GM18517 (cell line): Measurements from ENCODE around the gene CD2BP2.
"Not testable (repeated sequence)": the region's sequence is repeated elsewhere in the genome, so short reads cannot be mapped to it uniquely, and the experiment has no call there.

ENCODE experiments used
- ATAC-seq: cut with Tn5 transposase; IDR thresholded peaks from one replicate; pipeline ENCODE4 v1.9.1; 2021; ENCODE audit warnings: mild to moderate bottlenecking, moderate library complexity; ENCODE audit not compliant: unreplicated experiment

The CD2BP2 gene

DNA sequence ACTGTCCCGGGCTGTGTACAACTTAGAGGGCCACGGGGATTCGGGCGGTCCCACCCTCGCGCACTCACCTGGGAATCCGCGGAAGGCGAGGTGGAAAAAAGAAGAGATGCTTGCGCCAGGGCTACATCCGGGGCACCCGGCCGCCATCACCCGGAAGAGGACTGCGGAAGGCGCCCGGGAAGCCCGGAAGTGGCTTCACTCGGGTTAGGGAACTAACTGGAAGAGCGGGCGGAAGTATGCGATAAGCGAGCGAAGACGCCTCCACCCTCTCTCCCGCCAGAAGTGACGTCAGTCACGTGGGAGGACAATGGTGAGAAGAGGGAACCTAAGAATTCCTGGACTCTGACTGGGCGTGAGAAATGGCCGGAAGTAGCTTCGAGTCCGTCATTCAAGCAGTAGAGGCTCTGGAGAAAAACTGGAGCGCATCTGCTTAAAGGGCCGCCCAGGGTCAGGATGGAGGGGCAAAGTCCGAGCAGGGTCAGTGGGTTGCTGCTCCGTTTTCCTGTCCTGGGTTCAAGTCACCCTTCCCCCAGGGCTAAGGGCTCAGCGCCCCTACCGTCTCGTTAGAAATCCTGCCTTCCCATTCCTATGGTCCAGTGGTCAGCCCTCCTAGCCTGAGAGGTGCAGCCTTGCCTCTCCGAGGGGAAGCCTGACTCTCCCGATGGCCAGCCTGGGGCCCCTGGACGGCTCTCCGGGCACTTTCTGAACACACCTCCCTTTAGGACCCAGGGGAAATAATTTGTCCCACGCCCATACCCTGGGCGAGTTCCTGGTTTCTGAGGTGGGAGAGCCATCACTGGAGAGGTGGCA is at the start of gene CD2BP2:
Gene CD2BP2 (minus strand): TSS at position 165 of the 810 bp plus-strand sequence. CDS start 627 bp downstream, outside the sequence.
- ATAC-seq: peak; percentile 44

DNA sequence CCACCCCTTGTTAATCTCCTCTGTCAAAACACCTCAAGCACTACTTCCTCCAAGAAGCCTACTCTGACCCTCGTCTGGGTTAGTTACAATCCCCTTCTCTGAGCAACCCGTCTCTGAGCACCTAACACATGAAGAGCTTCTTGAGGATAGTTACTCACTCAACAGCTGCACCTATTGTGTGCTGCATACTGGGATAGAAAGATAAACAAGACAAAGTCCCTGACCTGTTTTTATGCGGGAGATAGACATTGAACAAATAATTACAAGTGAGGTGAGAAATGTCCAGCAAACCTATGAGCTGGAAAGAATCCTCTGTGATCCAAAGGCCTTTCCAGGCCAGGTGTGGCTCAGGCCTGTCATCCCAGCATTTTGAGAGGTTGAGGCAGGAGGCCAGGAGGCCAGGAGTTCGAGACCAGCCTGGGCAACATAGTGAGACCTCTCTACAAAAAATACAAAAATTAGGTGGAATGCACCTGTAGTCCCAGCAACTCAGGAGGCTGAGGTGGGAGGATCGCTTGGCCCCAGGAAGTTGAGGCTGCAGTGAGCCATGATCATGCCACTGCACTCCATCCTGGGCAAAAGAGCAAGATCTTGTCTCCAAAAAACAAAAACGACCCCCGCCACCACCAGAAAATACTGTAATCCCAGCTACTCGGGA is 46.8 kb upstream of the CD2BP2 start:
- ATAC-seq: no peak

GRCh38 chr16:30399435-30400186 is 44.5 kb upstream of the CD2BP2 start:
- no peak for ATAC-seq

GRCh38 chr16:30398661-30399434 is 43.7 kb upstream of the CD2BP2 start:
- ATAC-seq: no peak

GRCh38 chr16:30397776-30398660 is 42.9 kb upstream of the CD2BP2 start:
- ATAC-seq: no peak

DNA sequence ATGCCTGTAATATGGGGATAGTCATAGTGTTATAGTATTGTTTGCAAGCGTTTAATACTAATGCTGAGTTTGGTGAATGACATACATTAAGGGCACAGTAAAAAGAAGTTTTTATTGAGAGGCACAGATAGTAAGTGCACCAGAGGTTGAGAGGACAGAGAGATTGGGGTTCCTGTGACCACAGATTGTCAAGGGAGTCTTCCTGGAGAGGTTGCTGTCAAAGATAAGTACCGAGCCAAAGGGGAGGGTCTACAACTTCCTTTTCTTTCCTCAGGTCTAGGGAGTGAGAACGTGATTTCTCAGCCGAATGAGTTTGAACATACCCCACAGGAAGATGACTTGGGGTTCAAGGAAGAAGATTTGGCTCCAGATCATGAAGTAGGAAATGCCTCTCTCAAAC is 41.9 kb upstream of the CD2BP2 start:
- ATAC-seq: no peak

- ATAC-seq: not testable (repeated sequence)
Measured at GRCh38 chr16:30396627-30397026, 41.5 kb upstream of the CD2BP2 start.

- ATAC-seq: no peak
Measured at GRCh38 chr16:30395992-30396585, 41.0 kb upstream of the CD2BP2 start.

DNA sequence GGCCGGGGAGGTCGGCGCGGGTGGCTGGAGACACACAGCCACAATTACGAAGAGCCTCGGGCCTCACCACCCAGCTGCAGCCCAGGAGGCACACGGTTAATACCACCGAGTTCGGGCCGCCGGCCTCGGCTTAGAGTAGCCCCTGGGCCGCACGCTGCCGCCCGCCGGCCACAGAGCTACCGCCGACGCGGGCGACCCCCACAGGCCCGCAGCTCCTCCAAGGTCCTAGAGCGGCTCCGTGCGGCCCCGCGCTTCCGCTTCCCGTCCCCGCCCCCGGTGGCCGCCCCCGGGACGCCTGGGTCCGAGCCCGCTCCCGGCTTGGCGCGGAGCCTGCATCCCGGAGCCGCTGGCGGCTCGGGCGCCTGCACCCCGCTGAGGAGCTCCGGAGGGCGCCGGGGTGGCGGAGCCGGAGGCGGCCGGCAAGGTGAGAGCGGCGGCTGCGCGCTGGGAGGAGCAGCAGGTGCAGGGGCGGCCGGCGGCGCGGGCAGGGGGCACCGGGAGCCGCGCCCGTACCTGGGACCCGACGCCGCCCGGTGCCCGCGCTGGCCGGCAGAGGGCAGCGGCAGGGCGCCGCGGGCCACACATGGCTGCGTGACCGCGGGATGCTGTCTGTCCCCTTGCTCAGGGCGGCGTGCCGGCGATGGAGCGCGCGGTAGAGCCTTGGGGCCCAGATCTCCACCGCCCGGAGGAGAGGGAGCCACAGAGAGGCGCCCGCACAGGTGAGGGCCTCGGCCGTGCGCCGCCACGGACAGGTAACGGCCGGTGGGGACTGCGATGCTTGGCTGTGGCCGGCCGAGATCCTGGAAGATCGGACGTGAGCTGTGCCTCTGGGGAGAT is 40.3 kb upstream of the CD2BP2 start, which contains the start of gene ZNF48:
Gene ZNF48 (plus strand): TSS at position 266 of the 837 bp plus-strand sequence. CDS start 375 bp downstream, at position 641.
- ATAC-seq: peak; percentile 59

DNA sequence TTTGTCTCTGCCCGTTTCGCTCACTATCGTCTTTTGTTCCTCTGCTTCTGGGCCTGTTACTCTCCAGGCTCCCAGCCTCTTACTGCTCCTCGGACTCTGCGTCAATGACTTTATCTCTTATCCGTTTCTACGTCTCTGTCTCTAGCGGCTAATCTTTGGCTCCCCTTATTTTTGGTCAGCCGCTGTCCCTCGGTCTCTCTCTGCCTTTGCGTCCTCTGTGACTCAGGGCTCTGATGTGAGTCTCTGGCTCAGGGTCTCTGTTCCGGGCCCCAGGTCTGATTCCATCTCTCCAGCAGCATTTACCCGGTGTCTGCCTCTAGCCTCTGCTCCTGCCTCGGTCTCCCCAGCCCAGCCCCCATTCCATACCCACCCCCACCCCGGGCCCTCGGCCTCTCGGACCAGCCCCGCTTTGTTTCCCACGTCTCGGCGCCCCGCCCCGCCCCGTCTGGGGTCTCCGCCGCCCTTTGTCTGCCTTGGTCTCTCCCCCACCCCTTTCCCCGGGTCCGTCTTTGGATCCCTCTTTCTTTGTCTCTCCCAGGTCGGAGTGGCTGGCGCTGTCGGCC is 39.6 kb upstream of the CD2BP2 start:
- no peak for ATAC-seq

GRCh38 chr16:30383521-30383920 is 28.4 kb upstream of the CD2BP2 start:
- no peak for ATAC-seq

DNA sequence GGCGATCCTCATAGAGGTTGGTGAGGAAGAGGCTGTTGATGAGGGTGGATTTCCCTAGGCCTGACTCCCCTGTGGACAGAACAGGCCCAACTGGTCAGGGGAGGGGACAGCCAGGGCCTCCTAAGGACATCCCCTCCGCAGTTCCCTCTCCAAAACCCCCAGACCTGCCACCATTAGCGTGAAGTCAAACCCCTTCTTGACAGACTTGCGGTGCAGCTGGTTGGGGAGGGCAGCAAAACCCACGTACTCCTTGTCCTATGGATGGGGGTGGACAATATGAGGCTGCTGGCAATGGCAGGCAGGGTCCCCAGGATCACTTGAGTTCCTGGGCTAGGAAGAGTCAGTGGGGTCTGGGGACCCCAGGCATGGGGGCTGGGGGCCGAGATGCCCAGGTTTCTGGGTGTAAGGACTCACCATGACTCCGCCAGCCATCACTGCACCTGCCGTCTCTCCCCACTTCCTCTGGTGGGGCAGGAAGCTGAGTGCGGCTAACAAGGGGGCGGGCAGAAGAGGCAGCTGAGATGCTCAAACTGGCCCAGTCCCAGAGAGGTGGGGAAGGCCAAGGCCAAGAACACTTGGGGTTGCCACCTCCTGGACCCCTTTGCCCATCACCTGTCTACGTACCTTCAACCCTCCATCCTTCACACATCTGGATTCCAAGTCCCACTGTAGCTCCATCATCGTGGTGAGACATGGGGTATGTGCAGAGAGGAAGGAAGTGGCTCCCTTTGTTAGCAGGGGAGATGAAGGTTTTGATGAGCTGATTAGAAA is 27.2 kb upstream of the CD2BP2 start, which contains the start of gene SEPTIN1:
Gene SEPTIN1 (minus strand): TSS at position 451 of the 771 bp plus-strand sequence. CDS start 19 bp downstream, at position 432.
- ATAC-seq: no peak

DNA sequence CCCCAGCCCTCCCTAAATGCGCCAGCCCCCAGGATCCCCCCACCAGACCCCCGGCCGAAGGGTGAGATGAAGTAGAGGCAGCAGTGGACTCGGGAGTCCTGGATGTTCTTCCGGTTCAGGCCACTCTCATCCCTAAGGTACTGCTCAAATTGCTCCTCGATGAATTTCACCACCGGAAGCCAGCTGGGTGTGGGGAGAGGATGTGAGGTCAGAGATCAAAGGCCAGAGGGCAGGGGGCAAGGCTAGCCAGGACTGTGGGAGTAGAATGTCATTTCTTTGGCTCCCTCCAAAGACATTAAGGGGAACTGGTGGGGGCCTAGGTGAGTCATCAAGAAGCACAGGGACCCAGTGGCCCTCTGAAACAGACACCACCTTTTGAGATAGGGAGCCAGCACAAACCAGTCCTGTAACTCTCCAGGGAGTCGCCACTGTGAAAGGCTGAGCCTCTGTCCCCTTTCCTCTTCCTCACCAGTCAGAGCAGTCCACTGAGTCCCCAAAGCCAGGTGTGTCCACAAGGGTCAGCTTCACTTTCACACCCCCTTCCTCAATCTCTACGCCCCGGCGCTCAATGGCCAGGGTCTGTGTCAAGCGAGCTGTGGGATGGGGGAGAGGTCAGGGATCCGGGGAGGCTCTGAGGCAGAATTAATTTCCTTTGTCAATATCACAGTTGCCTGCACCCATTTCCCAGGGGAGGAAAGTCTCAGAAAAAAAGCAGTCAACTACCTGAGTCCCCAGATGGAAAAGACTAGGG is 26.4 kb upstream of the CD2BP2 start:
- ATAC-seq: no peak

DNA sequence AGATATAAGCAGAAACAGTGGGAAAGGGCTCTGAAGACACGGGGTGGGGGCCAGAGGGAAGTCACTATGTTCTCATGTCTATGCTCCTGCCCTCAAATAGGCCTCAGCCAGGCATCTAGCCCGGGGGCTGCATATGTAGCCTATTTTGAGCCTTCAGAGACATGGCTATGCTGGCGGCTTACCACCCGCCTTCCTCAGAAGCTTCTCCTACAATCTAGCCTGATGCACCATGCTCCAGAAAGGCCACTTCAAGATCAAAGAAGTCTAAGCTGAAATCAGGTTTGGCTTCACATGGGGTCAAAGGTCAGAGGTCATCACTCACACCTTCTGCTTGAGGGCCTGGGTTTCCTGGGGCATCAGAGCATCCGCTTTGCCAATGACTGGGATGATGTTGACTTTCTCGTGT is 25.7 kb upstream of the CD2BP2 start:
- ATAC-seq: no peak

- no peak for ATAC-seq
Measured at GRCh38 chr16:30380072-30380802, 25.1 kb upstream of the CD2BP2 start.
